GM18519 (cell line): ENCODE measurements around the gene CERS5.

ENCODE experiments used
- ATAC-seq: cut with Tn5 transposase; IDR thresholded peaks from one replicate; pipeline ENCODE4 v1.9.1; 2021; ENCODE audit warnings: mild to moderate bottlenecking, moderate library complexity; ENCODE audit not compliant: unreplicated experiment, low FRiP score

CERS5 gene, protein sequence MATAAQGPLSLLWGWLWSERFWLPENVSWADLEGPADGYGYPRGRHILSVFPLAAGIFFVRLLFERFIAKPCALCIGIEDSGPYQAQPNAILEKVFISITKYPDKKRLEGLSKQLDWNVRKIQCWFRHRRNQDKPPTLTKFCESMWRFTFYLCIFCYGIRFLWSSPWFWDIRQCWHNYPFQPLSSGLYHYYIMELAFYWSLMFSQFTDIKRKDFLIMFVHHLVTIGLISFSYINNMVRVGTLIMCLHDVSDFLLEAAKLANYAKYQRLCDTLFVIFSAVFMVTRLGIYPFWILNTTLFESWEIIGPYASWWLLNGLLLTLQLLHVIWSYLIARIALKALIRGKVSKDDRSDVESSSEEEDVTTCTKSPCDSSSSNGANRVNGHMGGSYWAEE

DNA sequence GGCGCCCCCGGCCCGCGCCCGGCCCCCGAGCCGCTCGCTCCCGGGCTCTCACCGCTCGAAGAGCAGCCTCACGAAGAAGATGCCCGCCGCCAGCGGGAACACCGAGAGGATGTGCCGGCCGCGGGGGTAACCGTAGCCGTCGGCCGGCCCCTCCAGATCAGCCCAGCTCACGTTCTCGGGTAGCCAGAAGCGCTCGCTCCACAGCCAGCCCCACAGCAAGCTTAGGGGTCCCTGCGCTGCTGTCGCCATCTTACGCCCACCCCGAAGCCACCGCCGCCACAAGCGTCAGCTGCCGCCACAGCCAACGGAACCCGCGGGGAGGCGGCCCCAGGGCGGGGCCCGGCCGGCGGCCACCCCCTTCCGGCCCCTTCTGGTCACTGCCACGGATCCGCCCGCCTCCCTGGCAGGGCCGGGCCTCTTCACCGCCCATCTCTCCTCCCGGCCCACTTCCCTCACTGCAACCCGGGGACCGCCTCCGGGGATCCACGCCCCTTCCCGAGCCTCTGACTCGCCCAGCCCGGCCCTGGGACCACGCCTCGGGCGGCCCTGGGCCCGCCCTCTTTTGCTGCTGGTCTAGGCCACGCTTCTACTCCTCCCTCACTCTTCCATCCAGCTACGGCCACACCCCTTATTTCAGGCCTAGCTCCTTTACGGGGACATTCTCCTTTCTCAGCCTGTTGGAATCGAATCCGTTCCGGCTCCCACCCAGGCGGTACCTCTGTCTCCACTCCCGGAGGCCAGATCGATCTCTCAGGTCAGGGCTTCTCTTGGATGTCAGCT lies at the start of gene CERS5:
CERS5 (minus strand) TSS at position 321 of the 780 bp plus-strand sequence; CDS start at position 249, 72 bp downstream.
- peak; percentile 91 for ATAC-seq

DNA sequence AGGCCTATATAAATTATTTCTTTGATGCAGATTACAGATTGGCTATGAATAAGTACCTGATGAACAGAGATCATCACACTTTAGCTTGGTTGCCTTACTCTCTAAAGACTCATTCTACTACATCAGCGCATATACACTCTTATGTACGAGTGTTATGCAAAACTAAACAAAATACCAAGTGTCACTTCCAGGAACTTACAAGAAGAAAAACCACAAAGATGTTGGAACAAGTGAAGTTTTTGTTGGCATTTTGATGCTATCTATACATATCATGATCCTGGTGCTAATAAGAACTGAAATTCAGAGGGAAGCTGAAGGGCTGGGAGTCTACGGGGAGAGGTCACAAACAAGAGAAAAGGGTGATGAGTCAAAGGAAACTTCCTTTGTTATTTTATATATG lies 47.9 kb upstream of the CERS5 start:
- no peak for ATAC-seq

GRCh38 chr12:50214018-50214417 lies 46.8 kb upstream of the CERS5 start:
- no peak for ATAC-seq

GRCh38 chr12:50213439-50213838 lies 46.3 kb upstream of the CERS5 start:
- ATAC-seq = no peak

GRCh38 chr12:50212071-50212467 lies 44.9 kb upstream of the CERS5 start:
- no peak for ATAC-seq

DNA sequence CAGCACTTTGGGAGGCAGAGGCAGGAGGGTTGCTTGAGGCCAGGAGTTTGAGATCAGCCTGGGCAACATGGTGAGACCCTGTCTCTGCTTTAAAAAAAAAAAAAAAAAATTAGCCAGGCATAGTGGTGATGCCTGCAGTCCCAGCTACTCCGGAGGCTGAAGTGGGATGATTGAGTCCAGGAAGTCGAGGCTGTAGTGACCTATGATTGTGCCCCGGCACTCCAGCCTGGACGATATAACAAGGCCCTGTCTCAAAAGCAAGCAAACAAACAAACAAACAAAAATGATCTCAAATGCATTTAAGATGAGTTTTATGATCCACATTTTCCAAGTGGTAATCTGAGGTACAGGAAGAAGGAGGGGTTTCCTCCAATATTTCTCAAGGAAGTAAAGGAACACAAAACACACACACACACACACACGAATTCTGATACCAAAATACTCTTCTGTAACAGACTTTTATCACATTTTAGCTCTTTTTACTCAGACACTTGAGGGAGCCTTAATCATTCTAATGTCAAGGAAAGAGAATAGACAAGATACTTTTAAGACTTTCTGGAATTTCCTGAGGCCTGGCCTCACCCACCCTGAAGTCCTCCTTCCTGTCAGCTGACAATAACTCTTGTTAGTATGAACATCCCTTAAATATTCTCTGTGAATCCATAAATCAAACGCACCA lies 44.4 kb upstream of the CERS5 start:
- no peak for ATAC-seq

GRCh38 chr12:50207424-50207823 lies 40.3 kb upstream of the CERS5 start:
- ATAC-seq = no peak

GRCh38 chr12:50205648-50206047 lies 38.5 kb upstream of the CERS5 start:
- no peak for ATAC-seq

GRCh38 chr12:50203691-50204090 lies 36.5 kb upstream of the CERS5 start:
- no peak for ATAC-seq

DNA sequence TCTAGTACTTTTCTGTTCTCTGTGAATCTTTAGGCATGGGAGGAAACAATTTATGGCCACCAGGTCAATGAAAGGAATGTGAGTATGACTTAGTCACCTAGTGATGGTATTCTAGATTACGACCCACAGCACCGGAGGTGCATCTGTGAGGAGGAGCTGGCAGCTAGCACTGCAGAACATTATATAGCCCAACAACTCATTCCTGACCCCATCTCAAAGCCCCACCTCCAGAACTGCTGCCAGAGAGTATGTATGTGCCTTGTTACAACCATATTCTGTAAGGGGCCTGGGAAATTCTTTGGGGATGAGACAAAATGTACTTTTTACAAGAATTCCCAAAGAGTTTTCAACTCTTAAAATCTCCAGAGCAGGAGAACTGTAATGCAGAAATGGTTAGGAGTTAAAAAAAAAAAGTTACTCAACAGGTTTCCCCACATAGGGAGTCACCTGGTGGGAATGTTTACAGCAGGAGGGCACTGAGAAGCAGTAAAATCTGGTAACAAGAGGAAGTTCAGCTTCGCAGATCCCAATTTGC lies 34.9 kb upstream of the CERS5 start:
- no peak for ATAC-seq

DNA sequence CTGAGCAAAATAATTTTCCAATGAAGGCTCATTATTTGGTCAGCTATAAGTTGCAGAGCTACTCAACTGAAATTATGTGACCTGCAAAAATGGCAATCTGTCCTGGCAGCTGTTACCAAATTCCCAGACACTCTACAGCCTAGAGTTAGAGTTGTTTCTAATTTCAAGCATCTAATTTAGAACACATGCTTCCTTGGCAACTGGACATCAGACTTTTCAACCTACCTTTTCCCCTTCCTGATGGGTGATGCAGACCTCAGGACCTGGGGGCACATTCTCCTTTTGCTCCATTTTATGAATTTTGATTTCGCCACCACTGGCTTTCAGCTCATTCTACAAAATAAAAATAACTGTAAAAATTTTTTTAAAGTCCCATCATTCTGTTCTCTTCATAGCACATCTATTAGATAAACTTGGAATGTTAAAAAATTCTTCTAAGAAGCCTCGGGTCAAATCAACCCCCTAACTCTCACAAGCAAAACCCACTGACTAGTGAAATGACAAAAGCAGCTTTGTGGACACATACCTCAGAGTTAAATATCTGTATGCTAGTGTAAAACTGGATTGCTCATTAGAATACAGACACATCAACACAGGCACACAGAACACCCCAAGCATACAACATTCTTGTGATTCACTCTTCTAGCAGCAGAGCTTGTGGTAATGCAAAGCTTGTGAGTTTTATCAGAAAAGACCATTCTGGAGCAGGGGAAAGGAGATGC lies 33.5 kb upstream of the CERS5 start:
- ATAC-seq = no peak

GRCh38 chr12:50198829-50199228 lies 31.7 kb upstream of the CERS5 start:
- ATAC-seq = no peak

GRCh38 chr12:50197297-50197727 lies 30.1 kb upstream of the CERS5 start:
- ATAC-seq = no peak

- no peak for ATAC-seq
Measured at GRCh38 chr12:50196537-50196936, 29.4 kb upstream of the CERS5 start.

- ATAC-seq = no peak
Measured at GRCh38 chr12:50195832-50196231, 28.7 kb upstream of the CERS5 start.

DNA sequence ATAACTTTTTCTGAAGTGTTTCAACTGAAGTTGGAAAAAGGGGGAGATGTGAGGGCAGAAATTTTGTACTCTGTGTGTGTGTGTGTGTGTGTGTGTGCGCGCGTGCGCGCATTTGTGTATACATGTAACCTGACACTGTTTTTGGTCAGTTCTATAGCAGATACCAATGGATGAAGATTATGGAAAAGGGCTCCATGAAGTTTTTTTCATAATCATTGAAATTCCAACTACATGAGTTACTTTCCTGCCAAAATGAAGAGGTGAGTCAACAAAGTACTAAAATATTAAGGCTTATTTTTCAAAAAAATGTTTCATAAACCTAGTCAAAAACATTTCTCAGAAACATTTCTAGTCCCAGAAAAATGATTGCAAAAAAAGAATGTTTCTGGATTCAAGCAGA lies 25.7 kb upstream of the CERS5 start:
- ATAC-seq = no peak

DNA sequence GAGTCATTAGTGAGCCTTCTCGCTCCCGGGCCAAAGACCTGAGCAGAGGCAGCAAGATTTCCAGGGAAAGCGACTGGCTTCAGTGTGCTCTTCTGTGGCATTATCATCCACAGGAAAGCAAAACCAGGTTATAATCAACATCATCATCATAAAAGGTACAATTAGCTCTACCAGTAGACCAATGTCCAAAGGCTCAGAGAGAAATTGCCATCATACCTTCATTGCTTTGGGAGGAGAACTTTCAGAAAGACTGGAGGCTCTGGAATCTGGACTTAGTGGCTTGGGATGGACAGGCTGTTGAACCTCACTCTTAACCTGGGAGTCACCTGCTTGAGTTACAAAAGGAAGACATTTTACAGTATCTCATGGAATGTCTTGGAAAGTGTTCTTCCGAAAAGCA lies 25.1 kb upstream of the CERS5 start:
- no peak for ATAC-seq

DNA sequence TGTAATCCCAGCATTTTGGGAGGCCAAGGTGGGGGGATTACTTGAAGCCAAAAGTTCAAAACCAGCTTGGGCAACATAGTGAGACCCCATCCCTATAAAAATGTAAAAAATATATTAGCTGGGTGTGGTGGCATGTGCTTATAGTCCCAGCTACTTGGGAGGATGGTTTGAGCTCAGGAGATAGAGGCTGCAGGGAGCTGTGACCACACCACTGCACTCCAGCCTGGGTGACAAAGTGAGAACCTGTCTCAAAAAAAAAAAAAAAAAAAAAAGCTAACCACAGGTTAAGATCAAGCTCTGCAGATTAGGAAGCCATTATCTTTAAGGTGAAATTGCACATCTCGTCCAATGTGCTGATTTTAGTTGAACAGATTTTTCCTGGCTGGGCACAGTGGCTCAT lies 23.7 kb upstream of the CERS5 start:
- no peak for ATAC-seq

GRCh38 chr12:50188875-50189575 lies 21.9 kb upstream of the CERS5 start:
- no peak for ATAC-seq
